Heart right ventricle (tissue), 16 donors: Measurements from ENCODE around the gene PRDM16. TPM values are rescaled to one million over a fixed set of nuclear protein-coding genes. Genes with fewer than 3 reads are reported as not detected.

Experiments used
- ATAC-seq, 8 donors: fragments of 200-7000 bp; cut with Tn5 transposase; one replicate each; pipeline ENCODE4 v1.9.1; 2020; ENCODE audit warnings: mild to moderate bottlenecking in 8 of 8, moderate library complexity in 8 of 8, moderate number of reproducible peaks in 1 of 8
- DNase-seq, 2 donors: peaks; one replicate each; pipeline ENCODE4 v3.0.0-alpha.2; 2020
- H3K27ac ChIP-seq, 10 donors: fragments of 200-600 bp; sonication (generic) in 2 of 10; one replicate each; pipeline versions ENCODE4 v1.5.0 to v1.8.0; 2020 to 2022; ENCODE audit warnings: mild to moderate bottlenecking in 3 of 10
- H3K27me3 ChIP-seq, 7 donors: fragments of 200-600 bp; one replicate each; pipeline ENCODE4 v1.8.0; 2021 to 2022; ENCODE audit warnings: mild to moderate bottlenecking in 2 of 7
- H3K36me3 ChIP-seq, 9 donors: fragments of 200-600 bp; sonication (generic) in 1 of 9; one replicate each; pipeline versions ENCODE4 v1.5.0 to v1.8.0; 2020 to 2022; ENCODE audit warnings: mild to moderate bottlenecking in 2 of 9
- H3K4me1 ChIP-seq, 9 donors: fragments of 200-600 bp; sonication (generic) in 1 of 9; one replicate each; pipeline versions ENCODE4 v1.5.0 to v1.8.0; 2020 to 2022; ENCODE audit warnings: mild to moderate bottlenecking in 4 of 9
- H3K4me3 ChIP-seq, 10 donors: fragments of 200-600 bp; sonication (generic) in 2 of 10; one replicate each; pipeline versions ENCODE4 v1.5.0 to v1.8.0; 2020 to 2022; ENCODE audit warnings: mild to moderate bottlenecking in 7 of 10, moderate library complexity in 2 of 10
- H3K9me3 ChIP-seq, 11 donors: fragments of 200-600 bp in 10 of 11; sonication (generic) in 2 of 11; one replicate each; pipeline versions ENCODE4 v1.5.0 to v1.8.0; 2013 to 2022; ENCODE audit warnings: mild to moderate bottlenecking in 2 of 11, control low read depth in 1 of 11, moderate library complexity in 1 of 11
- CTCF ChIP-seq, 9 donors: fragments of 200-600 bp; sonication (generic) in 2 of 9; IDR thresholded peaks; one replicate each; pipeline versions ENCODE4 v1.5.0 to v1.8.0; 2021 to 2022; ENCODE audit warnings: antibody characterized with exemption in 9 of 9, mild to moderate bottlenecking in 5 of 9, moderate library complexity in 1 of 9
- WGBS, 2 donors: extraction: QIAGEN DNeasy Blood & Tissue Kit; methylation state at CpG; one replicate each; pipeline ENCODE4 v1.1.7; 2013; ENCODE audit warnings: inconsistent platforms in 1 of 2; 5-methylcytosine and 5-hydroxymethylcytosine counted together
- intact Hi-C, 10 donors: fragments of 100-400 bp; cut with DNase I; formaldehyde crosslinking; loops; one replicate each; pipeline versions ENCODE4 v1.11.1 to v1.14.2; 2022
- polyA plus RNA-seq, 2 donors: library from polyadenylated mRNA; stranded (reverse); fragments of 200-250 nt; gene quantifications; one replicate each; pipeline ENCODE4 v1.2.3, GENCODE V29; 2013
- total RNA-seq, 10 donors: library from RNA; stranded (reverse); fragmentation: NEBNext Ultra II Directional in 3 of 10; extraction: Animal tissue kit (Norgen Biotek cat#: 25700) in 3 of 10; gene quantifications; one replicate each; pipeline versions ENCODE4 v1.2.1 to v1.2.4, GENCODE V29; 2021 to 2023
- donor health status: Arrhythmogenic right ventricular cardiomyopathy.
- donor health status: ischemic (EF 13 %, LVEDD 7.1; RV severe dilation, severe dysfunction).
- donor health status: healthy with polysubstance abuse.
- donor health status: DM: no; HTN: yes; CAD: no.
- donor health status: DM: no; HTN: no; CAD: no.
- donor health status: ischemic (EF 25% LVEDD 6.9; RV normal size, moderate dysfunction).
- donor health status: ischemic (EF 25% LVEDD 5.7; RV mildly dilated, moderate dysfunction).
- donor health status: healthy.
- donor health status: DM: yes; HTN: yes; CAD: no.
- donor health status: Ischemic cardiomyopathy.
- donor health status: ischemic (EF 35%, LVEDD 5.7; RV mildly dilated, moderate dysfunction).
- donor health status: nonischemic (EF 11% LVEDD 7.7; RV severe dilation, severe dysfunction).
- donor health status: DM: yes; HTN: yes; CAD: no.
- donor health status: PGD.
- donor health status: ischemic (EF 29% LVEDD 5.4; RV normal size, mild dysfunction).
- donor health status: nonischemic (EF 23%, LVEDD 6.1; RV moderate dilation, normal function).

The PRDM16 gene
- total and polyA plus RNA-seq, 12 donors: 4.1 to 25.9 (median 14.8) TPM

GRCh38 chr1:3142236-3142635, 73.2 kb downstream of the PRDM16 start:
- intact Hi-C loops: no loop called here
- Histone ChIP-seq H3K9me3 (no peaks in the 10 kb centered on the region), H3K27me3 (peaks cover 0 to 30% (median 7%) of the 10 kb centered on the region in 7 donors), H3K4me1 (peaks cover 3 to 46% (median 24%) of the 10 kb centered on the region in 9 donors), H3K4me3 (no peak overlapping the region), H3K27ac (no peak overlapping the region), H3K36me3 (no peaks in the 10 kb centered on the region)
- 59 to 67% methylated on average over 17 of the region's 17 CpGs for WGBS, 2 donors
- no peak for ATAC-seq
- no peak for TF ChIP-seq CTCF (IDR thresholded peaks at IDR 0.05)
- DNase-seq: no peak

- no peak for DNase-seq
- no peak for TF ChIP-seq CTCF (IDR thresholded peaks at IDR 0.05)
- Histone ChIP-seq H3K4me1 (peaks cover 3 to 41% (median 24%) of the 10 kb centered on the region in 9 donors), H3K36me3 (no peaks in the 10 kb centered on the region), H3K27me3 (peaks cover 0 to 29% (median 3%) of the 10 kb centered on the region in 7 donors), H3K27ac (no peak overlapping the region), H3K4me3 (no peak overlapping the region), H3K9me3 (no peaks in the 10 kb centered on the region)
- intact Hi-C loops: no loop called here
- no peak for ATAC-seq
- WGBS, 2 donors: 91 to 95% methylated on average over 12 of the region's 12 CpGs
Observed at GRCh38 chr1:3142751-3143150, 73.7 kb downstream of the PRDM16 start.

GRCh38 chr1:3145532-3146325, 76.7 kb downstream of the PRDM16 start:
- 33 to 45% methylated on average over 39 of the region's 39 CpGs for WGBS, 2 donors
- DNase-seq: no peak
- Histone ChIP-seq H3K27me3 (peaks cover 0 to 17% (median 0%) of the 10 kb centered on the region in 7 donors), H3K9me3 (no peaks in the 10 kb centered on the region), H3K4me3 (no peak overlapping the region), H3K4me1 (peaks cover 0 to 23% (median 12%) of the 10 kb centered on the region in 9 donors), H3K36me3 (no peaks in the 10 kb centered on the region), H3K27ac (no peak overlapping the region)
- intact Hi-C loops: no loop called here
- peak in 1 of 8 donors; percentile 31 for ATAC-seq
- no peak for TF ChIP-seq CTCF (IDR thresholded peaks at IDR 0.05)

- Histone ChIP-seq H3K4me1 (peaks cover 0 to 23% (median 12%) of the 10 kb centered on the region in 9 donors), H3K9me3 (no peaks in the 10 kb centered on the region), H3K36me3 (no peaks in the 10 kb centered on the region), H3K27me3 (peaks cover 0 to 17% (median 0%) of the 10 kb centered on the region in 7 donors), H3K27ac (no peak overlapping the region), H3K4me3 (no peak overlapping the region)
- no peak for TF ChIP-seq CTCF (IDR thresholded peaks at IDR 0.05)
- intact Hi-C loops: no loop called here
- WGBS, 2 donors: 94 to 95% methylated on average over 14 of the region's 14 CpGs
- ATAC-seq (no peak), DNase-seq (no peak)
Observed at GRCh38 chr1:3146458-3146857, 77.5 kb downstream of the PRDM16 start.
